Measurements from ENCODE around the gene PTGER2. TPM values are rescaled to one million over a fixed set of nuclear protein-coding genes. Genes with fewer than 3 reads are reported as not detected.

The PTGER2 gene
- total and polyA plus RNA-seq, 11 donors: 0.15 to 4.1 (median 0.60) TPM

- ATAC-seq (no peak), DNase-seq (no peak)
- WGBS, 4 donors: 75 to 78% (median 77%) methylated on average over 4 of the region's 4 CpGs
- Histone ChIP-seq H3K4me3 (no peak overlapping the region), H3K27ac (no peak overlapping the region), H3K4me1 (peaks cover 0 to 27% (median 0%) of the 10 kb centered on the region in 12 donors), H3K9me3 (no peaks in the 10 kb centered on the region), H3K36me3 (no peaks in the 10 kb centered on the region), H3K27me3 (peaks cover 0 to 4% (median 0%) of the 10 kb centered on the region in 9 donors)
- no peak for TF ChIP-seq POLR2A (IDR thresholded peaks at IDR 0.05)
- TF ChIP-seq, protein P1, sequence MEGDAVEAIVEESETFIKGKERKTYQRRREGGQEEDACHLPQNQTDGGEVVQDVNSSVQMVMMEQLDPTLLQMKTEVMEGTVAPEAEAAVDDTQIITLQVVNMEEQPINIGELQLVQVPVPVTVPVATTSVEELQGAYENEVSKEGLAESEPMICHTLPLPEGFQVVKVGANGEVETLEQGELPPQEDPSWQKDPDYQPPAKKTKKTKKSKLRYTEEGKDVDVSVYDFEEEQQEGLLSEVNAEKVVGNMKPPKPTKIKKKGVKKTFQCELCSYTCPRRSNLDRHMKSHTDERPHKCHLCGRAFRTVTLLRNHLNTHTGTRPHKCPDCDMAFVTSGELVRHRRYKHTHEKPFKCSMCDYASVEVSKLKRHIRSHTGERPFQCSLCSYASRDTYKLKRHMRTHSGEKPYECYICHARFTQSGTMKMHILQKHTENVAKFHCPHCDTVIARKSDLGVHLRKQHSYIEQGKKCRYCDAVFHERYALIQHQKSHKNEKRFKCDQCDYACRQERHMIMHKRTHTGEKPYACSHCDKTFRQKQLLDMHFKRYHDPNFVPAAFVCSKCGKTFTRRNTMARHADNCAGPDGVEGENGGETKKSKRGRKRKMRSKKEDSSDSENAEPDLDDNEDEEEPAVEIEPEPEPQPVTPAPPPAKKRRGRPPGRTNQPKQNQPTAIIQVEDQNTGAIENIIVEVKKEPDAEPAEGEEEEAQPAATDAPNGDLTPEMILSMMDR (IDR thresholded peaks at IDR 0.05): no peak
- intact Hi-C loops (cut with DNase I): loop anchor here in 8 of 10 donors (5.0 kb wide), 1 partner anchor 168 kb away; no protein-coding TSS in a partner anchor
Observed at GRCh38 chr14:52304248-52304904, 9.7 kb upstream of the PTGER2 start.

DNA sequence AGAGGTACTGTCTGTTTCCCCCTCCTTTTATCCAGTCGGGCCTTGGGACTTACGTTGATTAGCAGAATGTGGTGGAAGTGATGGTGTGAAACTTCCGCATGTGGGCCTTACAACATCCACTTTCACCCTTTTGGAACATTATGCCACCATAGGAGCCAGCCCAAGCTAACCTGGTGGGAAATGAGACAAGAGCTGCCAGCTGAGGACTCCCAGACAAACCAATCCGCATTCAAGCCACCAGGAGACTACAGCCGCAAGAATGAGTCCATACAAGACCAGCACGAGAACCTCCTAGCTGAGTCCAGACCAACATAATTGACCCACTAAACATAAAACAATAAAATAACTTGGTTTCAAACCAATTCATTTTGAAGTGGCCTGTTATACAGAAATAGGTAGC is 9.1 kb upstream of the PTGER2 start:
- Histone ChIP-seq H3K4me1 (peaks cover 0 to 28% (median 0%) of the 10 kb centered on the region in 12 donors), H3K9me3 (no peaks in the 10 kb centered on the region), H3K4me3 (no peak overlapping the region), H3K36me3 (no peaks in the 10 kb centered on the region), H3K27ac (no peak overlapping the region), H3K27me3 (peaks cover 0 to 8% (median 0%) of the 10 kb centered on the region in 9 donors)
- intact Hi-C loops (cut with DNase I): no loop called here
- TF ChIP-seq, protein P1 (IDR thresholded peaks at IDR 0.05): no peak
- TF ChIP-seq POLR2A (IDR thresholded peaks at IDR 0.05): no peak
- 90 to 94% (median 93%) methylated on average over 6 of the region's 6 CpGs for WGBS, 4 donors
- DNase-seq: no peak
- no peak for ATAC-seq

- no peak for TF ChIP-seq POLR2A (IDR thresholded peaks at IDR 0.05)
- TF ChIP-seq, protein P1 (IDR thresholded peaks at IDR 0.05): no peak
Observed at GRCh38 chr14:52307376-52307775, 6.7 kb upstream of the PTGER2 start.

GRCh38 chr14:52307905-52308304 is 6.2 kb upstream of the PTGER2 start:
- 65 to 81% (median 73%) methylated on average over 2 of the region's 2 CpGs for WGBS, 4 donors
- TF ChIP-seq, protein P1 (IDR thresholded peaks at IDR 0.05): no peak
- no peak for TF ChIP-seq POLR2A (IDR thresholded peaks at IDR 0.05)
- Histone ChIP-seq H3K27ac (no peak overlapping the region), H3K36me3 (no peaks in the 10 kb centered on the region), H3K27me3 (peaks cover 0 to 23% (median 0%) of the 10 kb centered on the region in 9 donors), H3K9me3 (no peaks in the 10 kb centered on the region), H3K4me3 (no peak overlapping the region), H3K4me1 (peaks cover 0 to 53% (median 0%) of the 10 kb centered on the region in 12 donors)
- DNase-seq: no peak
- intact Hi-C loops (cut with DNase I): no loop called here
- no peak for ATAC-seq

More at GRCh38 chr14:52307376-52307775, 6.7 kb upstream of the PTGER2 start:
- ATAC-seq (no peak), DNase-seq (no peak)
- Histone ChIP-seq H3K4me3 (no peak overlapping the region), H3K36me3 (no peaks in the 10 kb centered on the region), H3K27me3 (peaks cover 0 to 17% (median 0%) of the 10 kb centered on the region in 9 donors), H3K9me3 (no peaks in the 10 kb centered on the region), H3K27ac (no peak overlapping the region), H3K4me1 (peaks cover 0 to 48% (median 0%) of the 10 kb centered on the region in 12 donors)
- intact Hi-C loops (cut with DNase I): no loop called here
- WGBS, 4 donors: 78 to 91% (median 79%) methylated on average over 4 of the region's 4 CpGs
